NCI-H1930 (cell line): Measurements from ENCODE around the gene TEX101.
"Not testable (repeated sequence)": the region's sequence is repeated elsewhere in the genome, so short reads cannot be mapped to it uniquely, and the experiment has no call there.

Experiments
- DNase-seq, 2 experiments: peaks; one replicate each; lab custom pipeline; 2025; lab: John Stamatoyannopoulos, UW

TEX101 gene

DNA sequence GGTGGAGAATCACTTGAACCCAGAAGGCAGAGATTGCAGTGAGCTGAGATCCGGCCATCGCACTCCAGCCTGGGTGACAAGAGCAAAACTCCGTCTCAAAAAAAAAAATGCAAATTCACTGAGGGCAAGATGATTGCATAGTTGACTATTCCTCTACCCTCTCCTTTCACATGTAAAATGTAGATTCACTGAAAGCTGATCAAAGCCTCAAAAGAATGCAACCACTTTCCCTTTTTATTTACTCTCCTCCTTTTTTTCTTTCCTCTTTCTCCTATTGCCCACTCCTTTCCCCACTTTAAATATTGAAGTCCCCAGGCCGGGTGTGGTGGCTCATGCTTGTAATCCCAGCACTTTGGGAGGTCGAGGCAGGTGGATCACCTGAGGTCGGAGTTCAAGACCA, 6.3 kb downstream of the TEX101 start:
- DNase-seq, result no peak

DNA sequence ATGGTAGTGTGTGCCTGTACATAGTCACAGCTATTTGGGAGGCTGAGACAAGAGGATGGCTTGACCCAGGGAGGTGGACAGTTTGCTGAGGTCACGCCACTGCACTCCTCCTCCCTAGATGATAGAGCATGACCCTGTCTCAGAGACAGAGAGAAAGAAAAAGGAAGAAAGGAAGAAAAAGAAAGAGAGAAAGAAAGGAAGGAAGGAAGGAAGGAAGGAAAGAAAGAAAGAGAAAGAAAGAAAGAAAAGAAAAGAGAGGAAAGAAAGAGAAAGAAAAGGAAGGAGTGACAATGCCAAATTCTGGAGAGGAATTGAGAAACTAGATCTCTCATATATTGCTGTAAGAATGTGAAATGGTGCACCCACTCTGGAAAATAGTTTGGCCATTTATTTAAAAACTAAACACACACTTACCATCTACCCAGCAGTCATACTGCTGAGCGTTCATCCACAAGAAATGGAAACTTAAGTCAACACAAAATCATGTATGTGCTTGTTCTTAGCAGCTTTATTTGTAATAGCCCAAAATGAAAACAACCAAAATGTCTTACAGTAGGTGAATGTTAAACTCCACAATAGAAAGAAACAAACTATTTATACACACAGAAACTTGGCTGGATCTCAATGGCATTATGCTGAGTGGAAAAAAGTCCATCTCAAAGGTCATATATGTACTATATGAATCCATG, 7.5 kb downstream of the TEX101 start:
- no peak for DNase-seq

DNA sequence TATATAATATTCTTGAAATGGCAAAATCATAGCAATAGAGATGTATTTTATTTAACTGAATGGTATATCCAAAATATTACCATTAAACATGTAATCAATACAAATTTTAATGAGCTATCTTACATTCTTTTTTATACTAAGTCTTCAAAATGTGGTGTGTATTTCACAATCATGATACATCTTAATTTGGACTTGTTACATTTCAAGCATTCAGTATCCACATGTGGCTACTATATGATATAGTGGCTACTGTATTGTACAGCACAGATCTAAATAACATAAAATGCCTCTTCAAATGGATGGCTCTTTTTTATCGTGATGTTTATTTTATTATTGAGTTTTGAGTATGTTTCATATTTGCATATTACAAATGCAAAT, 8.0 kb downstream of the TEX101 start:
- no peak for DNase-seq

DNA sequence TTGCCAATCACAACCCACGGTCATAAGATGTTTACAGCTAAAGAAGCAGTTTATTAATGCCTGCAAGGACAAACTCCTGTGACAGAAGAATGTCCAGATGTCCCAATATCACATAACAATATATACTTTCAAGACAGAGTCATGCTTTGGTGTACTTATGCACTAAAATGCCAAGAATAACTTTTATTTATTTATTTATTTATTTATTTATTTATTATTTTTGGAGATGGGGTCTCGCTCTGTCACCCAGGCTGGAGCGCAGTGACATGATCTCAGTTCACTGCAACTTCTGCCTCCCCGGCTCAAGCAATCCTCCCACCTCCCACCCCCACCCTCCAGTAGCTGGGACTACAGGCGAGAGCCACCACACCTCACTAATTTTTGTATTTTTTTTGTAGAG, 9.1 kb downstream of the TEX101 start:
- no peak for DNase-seq

DNA sequence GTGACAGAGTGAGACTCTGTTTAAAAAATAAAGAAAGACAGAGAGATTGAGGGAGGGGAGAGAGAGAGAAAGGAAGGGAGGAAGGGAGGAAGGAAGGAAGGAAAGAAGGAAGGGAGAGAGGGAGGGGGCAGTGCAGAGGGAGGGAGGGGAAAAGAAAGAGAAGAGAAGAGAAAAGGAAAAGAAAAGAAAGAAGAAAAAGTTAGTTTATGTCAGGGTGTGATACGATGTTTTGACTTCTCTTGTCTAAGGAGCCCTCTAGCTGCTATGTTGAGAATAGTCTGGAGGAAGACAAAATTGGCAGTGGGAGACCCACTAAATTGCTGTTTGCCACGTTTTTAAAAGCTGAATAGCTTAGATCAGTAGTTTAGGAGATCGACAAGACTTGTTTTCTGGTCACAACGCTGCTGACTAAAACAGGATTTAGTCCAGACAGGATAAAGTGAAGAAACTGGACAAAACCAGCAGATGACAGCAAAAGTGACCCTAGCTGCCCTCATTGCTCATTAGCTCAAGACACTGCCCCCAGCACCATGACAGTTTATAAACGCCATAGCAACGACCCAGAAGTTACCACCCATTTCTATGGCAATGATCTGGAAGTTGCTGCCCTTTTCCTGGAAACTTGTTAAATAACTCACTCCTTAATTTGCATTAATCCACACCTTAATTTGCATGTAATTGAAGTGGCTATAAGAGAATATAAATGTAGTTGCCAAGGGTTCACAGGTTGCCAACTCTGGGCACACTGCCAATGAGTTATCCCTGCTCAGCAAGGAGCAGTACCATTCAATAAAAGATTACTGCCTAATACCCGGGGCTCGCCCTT, 11.1 kb downstream of the TEX101 start:
- no peak for DNase-seq

DNA sequence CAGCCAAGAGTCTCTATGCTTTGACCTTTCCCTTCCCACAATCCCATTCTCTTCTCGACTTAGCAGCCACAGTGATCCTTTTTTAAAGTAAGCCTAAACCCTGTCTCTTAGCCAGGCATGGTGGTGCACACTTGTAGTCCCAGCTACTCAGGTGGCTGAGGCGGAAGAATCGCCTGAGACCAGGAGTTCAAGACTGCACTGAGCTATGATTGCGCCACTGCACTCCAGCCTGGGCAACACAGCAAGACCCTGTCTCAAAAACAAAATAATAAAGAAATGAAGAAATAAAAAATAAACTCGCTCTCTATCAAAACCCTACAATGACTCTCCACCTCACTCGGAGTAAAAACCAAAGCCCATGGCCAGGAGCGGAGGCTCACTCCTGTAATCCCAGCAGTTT, 14.7 kb downstream of the TEX101 start:
- no peak for DNase-seq

DNA sequence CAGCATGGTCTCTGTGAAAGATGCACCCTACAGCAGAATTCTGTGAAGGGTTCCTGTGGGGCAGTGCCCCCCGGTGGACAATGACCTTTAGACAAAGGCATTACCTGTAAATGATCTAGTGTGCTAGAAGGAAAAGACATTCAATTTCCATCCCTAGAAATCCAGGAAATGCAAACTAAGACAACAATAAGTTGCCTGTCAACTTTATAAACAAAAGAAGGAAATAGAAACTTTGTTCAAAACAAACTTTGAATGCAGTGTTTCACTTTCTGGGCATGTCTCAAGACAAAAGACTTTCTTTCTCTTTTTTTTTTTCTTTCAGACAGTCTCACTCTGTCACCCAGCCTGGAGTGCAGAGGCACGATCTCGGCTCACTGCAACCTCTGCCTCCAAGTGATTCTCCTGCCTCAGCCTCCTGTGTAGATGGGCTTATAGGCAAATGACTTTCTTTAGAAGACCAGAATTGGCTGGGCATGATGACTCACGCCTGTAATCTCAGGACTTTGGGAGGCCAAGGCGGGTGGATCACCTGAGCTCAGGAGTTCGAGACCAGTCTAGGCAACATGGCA, 15.5 kb downstream of the TEX101 start:
- DNase-seq, result no peak

DNA sequence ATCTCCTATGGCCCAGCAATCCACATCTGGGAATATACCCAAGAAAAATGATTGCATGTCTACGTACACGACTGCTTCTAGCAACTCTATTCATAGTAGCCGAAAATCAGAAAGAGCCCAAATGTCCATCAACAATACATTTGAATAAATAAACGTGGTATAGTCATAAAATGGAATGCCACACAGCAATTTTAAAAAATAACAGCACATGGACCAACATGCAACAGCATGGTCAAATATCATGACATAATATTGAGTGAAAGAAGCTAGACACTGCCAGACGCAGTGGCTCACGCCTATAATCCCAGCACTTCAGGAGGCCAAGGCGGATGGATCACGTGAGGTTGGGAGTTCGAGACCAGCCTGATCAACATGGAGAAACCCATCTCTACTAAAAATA, 16.3 kb downstream of the TEX101 start:
- no peak for DNase-seq

DNA sequence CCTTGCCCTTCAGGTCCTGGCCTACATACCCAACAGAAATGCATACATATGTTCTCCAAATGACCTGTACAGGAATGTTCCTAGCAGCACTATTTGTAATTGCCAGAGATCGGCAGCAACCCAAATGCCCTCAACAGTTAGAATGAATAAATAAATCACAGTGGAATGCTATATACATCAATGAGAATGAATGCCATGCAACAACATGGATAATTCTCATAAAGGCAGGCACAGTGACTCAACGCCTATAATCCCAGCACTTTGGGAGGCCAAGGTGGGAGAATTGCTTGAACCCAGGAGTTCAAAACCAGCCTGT, 18.6 kb downstream of the TEX101 start:
- no peak for DNase-seq

DNA sequence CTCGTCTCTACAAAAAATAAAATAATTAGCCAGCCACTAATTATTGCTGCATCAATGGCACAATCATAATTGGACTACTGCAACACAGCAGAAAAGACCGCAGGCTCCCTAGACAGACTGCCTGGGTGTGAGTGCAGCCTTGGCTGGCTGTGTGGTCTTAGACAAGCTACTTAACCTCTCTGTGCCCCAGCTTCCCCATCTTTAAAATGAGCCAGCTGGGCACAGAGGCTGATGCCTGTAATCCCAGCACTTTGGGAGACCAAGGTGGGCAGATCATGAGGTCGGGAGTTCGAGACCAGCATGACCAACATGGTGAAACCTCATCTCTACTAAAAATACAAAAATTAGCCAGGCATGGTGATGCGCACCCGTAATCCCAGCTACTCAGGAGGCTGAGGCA, 19.0 kb downstream of the TEX101 start:
- DNase-seq, result no peak

DNA sequence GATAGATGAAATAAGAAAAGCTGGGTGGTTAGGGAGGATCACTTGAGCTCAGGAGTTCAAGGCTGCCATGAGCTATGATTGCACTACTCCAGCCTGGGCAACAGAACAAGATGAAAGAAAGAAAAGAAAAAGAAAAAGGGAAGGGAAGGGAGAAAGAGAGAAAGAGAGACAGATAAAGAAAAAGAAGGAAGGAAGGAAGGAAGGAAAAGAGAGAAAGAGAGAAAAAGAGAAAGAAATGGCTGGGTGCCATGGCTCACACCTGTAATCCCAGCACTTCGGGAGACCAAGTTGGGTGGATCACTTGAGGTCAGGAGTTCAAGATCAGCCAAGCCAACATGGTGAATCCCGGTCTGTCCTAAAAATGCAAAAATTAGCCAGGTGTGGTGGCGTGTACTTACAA, 21.1 kb downstream of the TEX101 start:
- DNase-seq, result no peak

DNA sequence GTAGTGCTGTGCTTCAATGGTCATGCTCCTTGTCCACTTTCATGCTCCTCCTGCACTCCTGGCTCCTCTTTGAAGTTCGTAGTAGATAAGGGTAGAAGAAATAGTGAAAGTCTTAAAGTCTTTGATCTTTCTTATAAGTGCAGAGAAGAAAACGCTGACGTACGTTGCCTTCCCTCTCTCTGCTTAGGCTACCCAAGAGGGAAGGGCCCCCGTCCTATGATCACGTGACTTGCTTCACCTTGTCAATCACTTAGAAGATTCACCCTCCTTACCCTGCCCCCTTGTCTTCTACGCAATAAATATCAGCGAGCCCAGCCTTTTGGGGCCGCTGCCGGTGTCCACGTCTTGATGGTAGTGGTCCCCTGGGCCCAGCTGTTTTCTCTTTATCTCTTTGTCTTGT, 22.6 kb downstream of the TEX101 start:
- DNase-seq, result not testable (repeated sequence)

DNA sequence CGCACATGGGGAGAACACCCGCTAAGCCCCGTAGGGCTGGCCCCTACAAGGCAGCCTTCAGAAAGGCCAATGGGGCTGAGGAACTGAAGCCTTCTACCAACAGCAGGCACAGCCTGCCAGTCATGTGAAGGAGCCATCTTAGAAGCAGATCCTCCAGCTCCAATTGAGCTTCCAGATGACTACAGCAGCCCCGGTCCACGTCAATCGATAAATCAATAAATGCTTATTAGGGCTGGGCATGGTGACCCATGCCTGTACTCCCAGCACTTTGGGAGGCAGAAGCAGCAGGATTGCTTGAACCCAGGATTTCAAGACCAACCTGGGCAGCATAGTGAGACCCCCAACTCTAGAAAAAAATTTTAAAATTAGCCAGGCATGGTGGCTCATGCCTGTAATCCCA, 23.0 kb downstream of the TEX101 start:
- no peak for DNase-seq

DNA sequence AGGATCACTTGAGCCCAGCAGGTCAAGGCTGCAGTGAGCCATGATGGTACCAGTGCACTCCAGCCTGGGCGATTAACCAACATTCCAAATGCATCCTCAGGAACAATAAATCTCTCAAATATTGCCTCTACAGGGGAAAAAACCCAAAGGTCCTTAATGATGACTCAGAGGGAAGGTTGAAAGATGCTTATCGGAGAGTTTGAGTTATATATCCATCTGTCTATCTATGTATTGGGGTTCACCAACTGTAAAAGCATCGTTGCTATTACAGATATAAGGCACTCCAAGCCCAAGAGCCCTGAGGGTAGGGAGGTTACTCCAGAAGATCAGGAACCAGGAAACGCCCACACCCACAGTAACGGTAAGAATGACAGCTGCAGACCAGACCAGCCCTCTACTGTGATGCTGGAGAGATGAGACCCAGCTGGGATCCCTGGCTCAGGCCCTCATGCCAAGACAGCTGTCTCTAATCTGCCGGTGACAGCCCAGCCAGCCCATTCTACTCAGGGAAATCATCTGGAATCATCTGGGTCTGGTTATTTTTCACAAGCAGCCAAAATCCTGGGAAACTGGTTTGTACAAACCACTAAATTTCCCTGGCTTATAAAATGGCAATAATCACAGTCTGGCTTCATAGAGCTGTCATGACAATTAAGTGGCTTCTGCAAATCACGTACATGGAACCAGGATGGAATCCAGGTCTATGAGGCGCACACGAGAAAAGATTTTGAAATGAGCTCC, 23.8 kb downstream of the TEX101 start:
- DNase-seq, result no peak

DNA sequence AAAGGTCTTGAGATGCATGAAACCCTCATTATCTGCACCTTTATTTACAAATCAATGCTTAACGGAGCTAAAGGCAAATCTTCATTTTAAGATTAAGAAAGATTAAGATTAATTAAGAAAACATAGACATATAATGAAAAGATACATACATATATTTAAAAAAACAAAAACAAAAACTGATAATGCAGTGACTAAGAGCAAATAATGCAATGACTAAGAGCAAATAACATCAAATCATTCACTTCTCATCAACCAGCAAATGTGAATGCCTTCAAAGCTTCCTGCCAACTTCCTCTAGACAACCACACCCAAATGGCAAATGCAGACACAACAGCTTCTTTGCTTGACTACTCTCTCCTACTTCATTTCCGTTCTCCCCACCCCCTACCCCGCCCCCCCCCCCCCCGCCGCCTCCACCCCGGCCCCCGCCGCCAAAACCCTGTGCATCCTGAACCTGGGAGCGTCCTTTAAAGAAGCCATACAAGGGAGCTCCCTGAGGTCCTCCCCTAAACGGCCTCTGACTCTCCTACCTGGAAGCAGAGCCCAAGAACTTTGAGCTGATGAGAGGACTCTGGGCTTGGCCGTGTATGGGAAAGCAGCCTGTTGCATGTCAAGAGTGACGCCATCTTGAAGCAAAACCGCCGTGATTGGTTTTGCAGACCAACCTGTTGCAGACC, 24.5 kb downstream of the TEX101 start:
- DNase-seq, result no peak

DNA sequence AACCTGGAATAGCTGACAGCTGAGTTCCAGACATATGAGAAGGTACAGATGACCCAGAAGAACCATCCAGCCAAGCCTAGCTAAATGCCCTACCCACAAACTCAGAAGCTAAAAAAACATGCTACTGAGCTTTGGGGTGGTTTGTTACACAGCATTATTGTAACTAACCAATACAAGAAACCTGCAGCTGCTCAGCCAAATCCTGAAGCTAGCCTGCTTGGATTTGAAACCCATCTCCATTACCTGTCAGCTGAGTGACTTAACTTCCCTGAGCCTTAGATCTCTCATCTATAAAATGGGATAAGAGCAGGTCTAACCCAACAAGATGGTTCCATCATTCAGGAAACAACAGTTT, 25.0 kb downstream of the TEX101 start:
- DNase-seq, result no peak

DNA sequence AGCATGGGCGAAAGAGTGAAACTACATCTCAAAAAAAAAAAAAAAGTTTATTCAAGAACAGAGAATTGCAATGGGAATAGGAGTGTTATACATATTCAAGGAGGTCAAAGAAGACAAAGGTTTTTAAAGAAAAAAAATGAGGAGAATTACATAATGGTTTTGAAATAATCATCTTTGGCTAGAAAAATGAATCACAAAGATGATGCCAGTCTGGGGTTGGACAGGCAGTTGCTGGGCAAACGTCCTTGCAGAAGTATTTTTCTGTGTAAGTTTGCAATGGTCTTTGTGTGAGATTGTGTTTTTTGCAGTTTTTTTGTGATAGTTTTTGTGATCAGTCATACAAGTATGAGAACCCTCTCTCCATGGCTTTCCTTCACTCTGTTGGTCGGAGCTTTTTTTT, 27.0 kb downstream of the TEX101 start:
- DNase-seq, result no peak

DNA sequence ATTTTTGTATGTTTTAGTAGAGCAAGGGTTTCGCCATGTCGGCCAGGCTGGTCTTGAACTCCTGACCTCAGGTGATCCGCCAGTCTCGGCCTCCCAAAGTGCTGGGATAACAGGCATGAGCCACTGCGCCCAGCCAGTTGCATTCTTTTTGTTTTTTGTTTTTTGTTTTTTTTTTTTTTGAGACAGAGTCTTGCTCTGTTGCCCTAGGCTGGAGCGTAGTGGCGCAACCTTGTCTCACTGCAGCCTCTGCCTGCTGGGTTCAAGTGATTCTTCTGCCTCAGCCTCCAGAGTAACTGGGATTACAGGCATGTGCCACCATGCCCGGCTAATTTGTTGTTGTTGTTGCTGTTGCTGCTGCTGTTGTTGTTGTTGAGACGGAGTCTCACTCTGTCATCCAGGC, 29.4 kb downstream of the TEX101 start:
- DNase-seq, result not testable (repeated sequence)

DNA sequence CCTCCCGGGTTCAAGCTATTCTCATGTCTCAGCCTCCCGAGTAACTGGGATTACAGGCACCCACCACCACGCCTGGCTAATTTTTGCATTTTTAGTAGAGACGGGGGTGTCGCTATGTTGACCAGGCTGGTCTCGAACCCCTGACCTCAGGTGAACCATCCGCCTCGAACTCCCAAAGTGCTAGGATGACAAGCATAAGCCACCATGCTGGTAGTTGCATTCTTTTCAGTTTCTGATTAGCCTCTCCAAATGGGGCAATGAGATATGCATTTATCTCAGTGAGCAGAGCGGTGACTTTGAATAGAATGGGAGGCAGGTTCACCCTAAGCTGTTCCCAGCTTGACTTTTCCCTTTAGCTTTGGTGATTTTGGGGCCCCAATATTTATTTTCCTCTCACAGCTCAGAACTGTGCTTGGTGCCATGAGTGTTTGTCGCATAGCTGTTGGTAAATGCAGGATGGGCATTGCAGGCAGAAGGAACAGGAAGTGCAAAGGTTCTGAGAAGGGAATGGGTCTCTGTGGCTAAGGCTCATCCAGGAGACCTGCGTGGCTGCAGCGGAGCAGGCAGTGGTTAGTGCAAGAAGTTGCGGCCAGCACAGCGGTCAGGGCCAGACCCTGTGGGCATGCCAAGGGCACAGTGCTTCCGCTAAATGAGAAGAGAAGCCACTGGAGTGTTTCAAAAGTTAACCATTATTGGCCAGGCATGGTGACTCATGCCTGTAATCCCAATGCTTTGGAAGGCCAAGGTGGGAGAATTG, 30.0 kb downstream of the TEX101 start:
- no peak for DNase-seq

DNA sequence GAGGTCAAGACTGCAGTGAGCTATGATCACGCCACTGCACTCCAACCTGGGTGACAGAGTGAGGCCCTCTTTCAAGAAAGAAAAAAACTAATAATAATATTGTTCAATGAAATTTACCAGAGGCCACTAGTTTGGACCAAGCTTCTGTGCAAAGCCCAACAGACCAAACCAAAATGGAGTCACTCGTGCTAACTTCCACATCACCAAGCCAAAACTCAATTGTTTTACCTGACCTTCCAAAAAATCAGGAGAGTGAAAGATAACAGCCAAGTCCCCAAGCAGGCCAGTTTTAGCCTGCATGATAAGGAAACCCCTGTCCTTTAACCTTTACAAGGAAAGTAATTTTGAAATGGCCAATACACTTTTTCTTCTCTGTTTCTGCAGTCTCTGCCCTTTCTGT, 30.7 kb downstream of the TEX101 start:
- DNase-seq, result no peak

DNA sequence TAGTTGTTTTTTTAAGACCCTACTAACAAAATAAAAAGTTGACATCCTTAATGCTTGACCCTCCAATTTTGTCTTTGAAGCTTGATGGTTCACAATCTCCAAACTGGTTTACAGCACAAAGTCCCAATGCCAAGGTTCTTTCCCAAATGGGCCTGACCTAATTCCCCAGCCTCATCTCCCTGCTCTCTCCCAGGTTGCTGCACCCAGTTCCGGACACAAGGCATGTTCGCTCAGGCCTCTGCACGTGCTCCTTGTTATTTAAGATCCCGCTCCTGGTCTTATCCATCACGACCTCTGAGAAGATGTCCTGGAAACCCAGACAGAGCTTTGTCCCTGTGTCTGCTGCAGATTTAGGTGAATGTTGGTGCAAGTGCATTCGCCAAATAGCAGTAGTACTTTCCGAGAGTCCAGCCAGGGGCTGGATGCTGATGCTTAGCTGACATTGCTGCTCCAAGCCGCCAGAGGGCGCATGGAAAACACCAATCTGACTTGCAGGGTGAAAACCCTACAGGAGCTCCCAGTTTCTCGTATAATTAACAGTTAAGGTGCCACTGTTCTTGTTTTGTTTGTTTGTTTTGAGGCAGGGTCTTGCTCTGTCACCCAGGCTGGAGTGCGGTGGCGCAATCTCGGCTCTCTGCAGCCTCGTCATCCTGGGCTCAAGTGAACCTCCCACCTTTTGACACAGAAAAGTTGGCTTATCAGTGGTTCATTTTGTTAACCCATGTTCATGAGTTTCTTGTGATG, 32.2 kb downstream of the TEX101 start:
- DNase-seq, result peak; percentile 21 to 53
